Posterior cingulate gyrus (tissue), 11 donors: ENCODE results near the gene SRSF1.

Experiments used
- DNase-seq, 10 donors: peaks; one replicate each; pipeline versions ENCODE4 v3.0.0 to v3.0.0-alpha.2; 2020 to 2021; ENCODE audit warnings: mixed read lengths in 3 of 10
- intact Hi-C: fragments of 100-400 bp; cut with DNase I; formaldehyde crosslinking; loops from one replicate; pipeline ENCODE4 v1.15.1; 2023

The SRSF1 gene

DNA sequence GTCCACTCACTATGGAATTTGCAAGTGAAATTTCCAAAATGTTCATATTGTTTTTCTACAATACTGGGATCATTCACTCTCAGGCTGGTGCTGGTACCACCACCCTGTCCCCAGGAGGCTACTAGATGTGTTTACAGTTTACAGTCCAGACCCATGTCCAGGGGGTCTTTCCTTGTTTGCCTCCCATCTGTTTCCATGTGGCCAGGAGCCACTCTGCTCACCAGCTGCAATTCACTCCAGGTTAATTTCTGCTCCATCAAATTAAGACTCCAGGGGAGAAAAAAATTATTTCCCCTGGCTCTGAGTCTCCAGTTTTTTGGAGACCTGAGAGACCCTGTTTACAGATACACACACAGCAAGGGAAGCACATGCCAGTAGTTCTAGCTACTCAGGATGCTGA is 12.5 kb upstream of the SRSF1 start:
- intact Hi-C loops: no loop called here
- no peak for DNase-seq

DNA sequence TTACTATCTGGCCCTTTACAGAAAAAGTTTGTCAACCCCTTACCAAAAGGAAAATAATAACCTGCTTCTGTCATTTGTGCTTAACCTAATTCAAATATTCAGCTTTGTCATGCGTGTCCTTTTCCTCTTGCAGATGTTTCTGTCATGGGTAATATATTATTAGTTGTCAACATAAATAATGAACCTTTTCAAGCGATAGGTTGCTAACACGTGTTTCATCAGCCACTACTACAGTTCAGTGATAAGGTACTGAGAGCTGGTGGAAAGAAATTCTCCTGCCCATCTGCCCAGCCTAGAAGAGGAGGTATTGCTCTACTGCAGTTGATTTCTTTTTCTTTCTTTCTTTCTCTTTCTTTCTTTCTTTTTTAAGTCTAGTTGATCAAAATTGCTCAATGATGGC is 12.0 kb upstream of the SRSF1 start:
- intact Hi-C loops: no loop called here
- DNase-seq: no peak

GRCh38 chr17:58010067-58010799 is 3.2 kb upstream of the SRSF1 start:
- intact Hi-C loops: no loop called here
- peak in 1 of 10 donors; percentile 67 for DNase-seq

DNA sequence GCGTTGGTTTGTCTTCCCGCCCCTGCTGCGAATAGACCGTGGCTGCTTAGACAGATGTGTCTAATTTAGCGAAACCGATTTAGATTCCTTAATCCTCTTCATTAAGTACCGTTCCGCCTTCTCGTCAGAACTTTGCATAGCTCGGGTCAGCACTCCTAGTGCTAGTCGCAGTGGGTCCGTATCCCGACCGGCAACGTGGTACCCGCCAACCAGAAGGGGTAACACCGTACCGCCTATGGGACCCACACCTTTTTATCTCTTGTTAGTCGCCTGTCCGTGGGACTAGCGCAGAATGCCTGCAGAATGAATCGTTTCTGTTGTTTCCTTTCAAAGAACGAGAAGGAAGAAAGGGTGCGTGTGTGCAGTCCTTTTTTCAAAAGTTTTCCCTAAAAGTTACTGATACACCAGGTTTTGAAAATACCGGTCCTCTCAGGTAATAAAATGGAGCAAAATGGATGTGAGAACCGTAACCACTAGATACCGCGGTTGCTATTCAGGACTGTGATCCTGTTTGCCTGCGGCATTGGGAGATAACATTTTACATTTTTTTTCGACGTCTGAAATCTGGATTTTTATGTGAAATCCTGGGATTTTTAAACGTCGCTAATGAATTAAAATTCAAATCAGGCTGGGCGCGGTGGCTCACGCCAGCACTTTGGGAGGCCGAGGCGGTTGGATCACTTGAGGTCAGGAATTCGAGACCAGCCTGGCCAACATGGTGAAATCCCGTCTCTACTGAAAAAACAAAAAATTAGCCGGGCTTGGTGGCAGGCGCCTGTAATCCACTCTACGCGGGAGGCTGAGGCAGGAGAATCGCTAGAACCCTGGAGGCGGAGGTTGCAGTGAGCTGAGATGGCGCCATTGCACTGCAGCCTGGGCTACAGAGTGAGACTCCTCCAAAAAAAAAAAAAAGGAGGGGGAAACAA is 998 bp upstream of the SRSF1 start:
- intact Hi-C loops: loop anchor here (5.0 kb wide), 2 partner anchors 74 to 104 kb away; partner anchors contain the start of gene DYNLL2
- DNase-seq: peak in 2 of 10 donors; percentile 14 to 73

DNA sequence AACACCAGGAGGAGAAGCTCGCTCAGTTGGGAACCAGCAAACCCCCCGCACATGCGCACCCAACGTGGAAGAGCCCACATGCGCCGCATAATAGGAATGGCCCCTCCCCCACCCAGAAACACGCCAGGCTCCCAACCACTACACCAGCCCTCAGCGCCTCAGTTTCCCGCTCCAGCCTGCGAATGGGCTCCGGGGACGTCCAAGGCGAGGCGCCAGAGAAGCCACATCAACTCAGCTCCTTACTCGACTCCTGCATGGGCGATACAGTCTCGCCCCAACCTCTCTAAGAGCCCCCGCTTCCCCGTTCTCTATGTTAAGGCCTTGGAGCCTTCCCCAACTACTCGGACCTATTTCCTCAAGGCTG is 504 bp downstream of the SRSF1 start:
- intact Hi-C loops: loop anchor here (5.0 kb wide), 2 partner anchors 76 to 106 kb away; partner anchors contain the start of gene DYNLL2
- DNase-seq: peak; percentile 53 to 95 (median 69)

GRCh38 chr17:58005728-58006559 is 1.1 kb downstream of the SRSF1 start:
- no peak for DNase-seq
- intact Hi-C loops: loop anchor here (5.0 kb wide), 2 partner anchors 76 to 106 kb away; partner anchors contain the start of gene DYNLL2

GRCh38 chr17:58005031-58005727 is 1.9 kb downstream of the SRSF1 start:
- intact Hi-C loops: loop anchor here (5.0 kb wide), 2 partner anchors 77 to 107 kb away; partner anchors contain the start of gene DYNLL2
- DNase-seq: no peak

DNA sequence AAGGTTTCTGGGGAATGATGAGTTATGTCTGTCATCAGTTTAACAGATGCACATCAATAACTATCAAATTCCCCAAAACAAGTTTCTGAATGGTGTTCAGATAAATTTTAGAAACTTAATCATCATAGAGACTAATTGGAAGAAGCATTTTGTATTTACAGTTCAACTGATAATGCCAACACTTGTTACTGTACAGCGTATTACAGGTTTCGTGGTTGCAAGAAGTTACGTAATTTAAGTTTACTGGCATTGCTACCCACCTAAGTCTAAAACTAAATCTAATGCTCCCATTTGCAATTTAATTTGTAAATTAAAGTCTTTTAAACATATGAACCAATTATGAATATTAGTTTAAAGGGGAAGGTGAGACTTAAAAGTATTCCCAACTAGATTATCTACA is 3.0 kb downstream of the SRSF1 start:
- intact Hi-C loops: no loop called here
- no peak for DNase-seq

GRCh38 chr17:58002973-58003372 is 4.1 kb downstream of the SRSF1 start:
- intact Hi-C loops: no loop called here
- DNase-seq: no peak

- intact Hi-C loops: no loop called here
- DNase-seq: no peak
These were observed 4.7 kb downstream of the SRSF1 start for GRCh38 chr17:58002154-58002948.

GRCh38 chr17:58001461-58002124 is 5.5 kb downstream of the SRSF1 start:
- DNase-seq: no peak
- intact Hi-C loops: no loop called here

GRCh38 chr17:57999496-58000017 is 7.5 kb downstream of the SRSF1 start:
- intact Hi-C loops: loop anchor here (1.0 to 5.0 kb wide), 2 partner anchors 97 to 141 kb away; no protein-coding TSS in a partner anchor
- DNase-seq: no peak

GRCh38 chr17:57999010-57999495 is 8.0 kb downstream of the SRSF1 start:
- intact Hi-C loops: loop anchor here (1.0 to 5.0 kb wide), 2 partner anchors 97 to 141 kb away; no protein-coding TSS in a partner anchor
- no peak for DNase-seq

GRCh38 chr17:57997085-57997809 is 9.8 kb downstream of the SRSF1 start:
- intact Hi-C loops: loop anchor here (5.0 kb wide), 1 partner anchor 95 kb away; no protein-coding TSS in a partner anchor
- DNase-seq: no peak

GRCh38 chr17:57995076-57995956 is 11.7 kb downstream of the SRSF1 start:
- peak in 6 of 10 donors; percentile 47 to 89 (median 52) for DNase-seq
- intact Hi-C loops: loop anchor here (1.0 to 5.0 kb wide), 2 partner anchors 93 to 137 kb away; no protein-coding TSS in a partner anchor

GRCh38 chr17:57994436-57994835 is 12.6 kb downstream of the SRSF1 start:
- DNase-seq: no peak
- intact Hi-C loops: no loop called here
